K562 (cell line): ENCODE measurements around the gene SLC30A1. TPM values are rescaled to one million over a fixed set of nuclear protein-coding genes. Genes with fewer than 3 reads are reported as not detected.

Experiments
- ATAC-seq: fragments of 200-7000 bp; cut with Tn5 transposase; 3 replicates; pipeline ENCODE4 v1.9.1; 2020; ENCODE audit warnings: moderate library complexity
- BruUV-seq: library from RNA; stranded (reverse); fragments of 400-500 nt; replicated peaks from 2 replicates; lab custom pipeline; 2021; lab: Mats Ljungman, UMichigan
- CTCF ChIA-PET: fragments of 300-600 bp; formaldehyde crosslinking; extraction: SDS; loops from one replicate; lab custom pipeline; 2021; ENCODE audit warnings: low intra/inter-chr PET ratio; lab: Yijun Ruan, JAX
- POLR2A ChIA-PET: fragments of 300-600, 350-650 bp; sonication (Branson Sonifier 250); formaldehyde crosslinking; extraction: SDS; loops from one replicate; lab custom pipeline; 2021; ENCODE audit warnings: antibody characterized with exemption, inconsistent platforms; lab: Yijun Ruan, JAX
- DNase-seq, 4 experiments: peaks; one replicate each; pipeline versions ENCODE4 v3.0.0 to v3.0.0-alpha.2; 2011 to 2018; ENCODE audit warnings: low spot score in 3 of 4, mixed read lengths in 3 of 4; ENCODE audit errors: extremely low read depth in 1 of 4
- FAIRE-seq: peaks from 2 replicates; lab custom pipeline; 2011; peaks lifted over from hg19 to GRCh38; lab: Jason Lieb, UNC
- H2AFZ ChIP-seq: 2 replicates; pipeline ENCODE4 v1.6.0; 2011; ENCODE audit warnings: low read depth, low read length, control low read depth, inconsistent platforms
- H3K27ac ChIP-seq: fragments of 200-600 bp; 3 replicates; pipeline ENCODE4 v1.8.0; 2011; ENCODE audit warnings: low read depth, mild to moderate bottlenecking, control low read depth, inconsistent platforms, low read length, moderate library complexity, mixed read lengths; ENCODE audit errors: extremely low read depth
- H3K27me3 ChIP-seq, 2 experiments: fragments of 300-600 bp in 1 of 2; 2 replicates in 1 of 2; 3 replicates in 1 of 2; pipeline versions ENCODE4 v1.6.0 to v1.8.0; 2011; ENCODE audit warnings: inconsistent platforms in 2 of 2, low read length in 2 of 2, mild to moderate bottlenecking in 1 of 2, mixed read lengths in 1 of 2, moderate library complexity in 1 of 2; ENCODE audit not compliant: control insufficient read depth in 2 of 2, insufficient read depth in 2 of 2
- H3K36me3 ChIP-seq: fragments of 300-600 bp; 3 replicates; pipeline ENCODE4 v1.8.0; 2011; ENCODE audit warnings: mild to moderate bottlenecking, low read length, inconsistent platforms; ENCODE audit not compliant: control insufficient read depth, insufficient read depth
- H3K4me1 ChIP-seq, 2 experiments: fragments of 200-600 bp in 1 of 2; replicated peaks in 1 of 2; 2 replicates in 1 of 2; 3 replicates in 1 of 2; pipeline versions ENCODE4 v1.5.1 to v1.8.0; 2011; ENCODE audit warnings: inconsistent platforms in 2 of 2, low read length in 2 of 2, mild to moderate bottlenecking in 1 of 2, mixed read lengths in 1 of 2, moderate library complexity in 1 of 2; ENCODE audit not compliant: control insufficient read depth in 2 of 2, insufficient read depth in 2 of 2
- H3K4me2 ChIP-seq: 2 replicates; pipeline ENCODE4 v1.6.1; 2011; ENCODE audit warnings: low read length, control low read depth, inconsistent platforms, mixed read lengths; ENCODE audit not compliant: insufficient read depth
- H3K4me3 ChIP-seq: fragments of 200-600 bp; sonication (generic), shearing (Covaris generic); 2 replicates; pipeline ENCODE4 v1.5.1; 2016; ENCODE audit warnings: control low read depth, inconsistent platforms
- H3K79me2 ChIP-seq: fragments of 200-600 bp; 3 replicates; pipeline ENCODE4 v1.8.0; 2011; ENCODE audit warnings: low read length, inconsistent platforms; ENCODE audit not compliant: control insufficient read depth, insufficient read depth
- H3K9ac ChIP-seq, 2 experiments: 2 replicates each; pipeline versions ENCODE4 v1.6.0 to v1.6.1; 2011; ENCODE audit warnings: low read depth in 2 of 2, low read length in 2 of 2, control low read depth in 1 of 2, inconsistent platforms in 1 of 2, mild to moderate bottlenecking in 1 of 2, mixed read lengths in 1 of 2; ENCODE audit not compliant: insufficient read depth in 1 of 2
- H3K9me1 ChIP-seq: one replicate; pipeline ENCODE4 v1.6.0; 2011; ENCODE audit warnings: inconsistent platforms, mild to moderate bottlenecking, low read length, moderate library complexity; ENCODE audit not compliant: control insufficient read depth, insufficient read depth
- H3K9me3 ChIP-seq: replicated peaks from 2 replicates; pipeline ENCODE4 v1.5.1; 2011; ENCODE audit warnings: low read depth, low read length, inconsistent platforms; ENCODE audit not compliant: control insufficient read depth, insufficient read depth
- H4K20me1 ChIP-seq: replicated peaks from 2 replicates; pipeline ENCODE4 v1.6.1; 2011; ENCODE audit warnings: low read length, inconsistent platforms, mixed read lengths; ENCODE audit not compliant: control insufficient read depth, insufficient read depth
- ARHGAP35 ChIP-seq: fragments of 450-650 bp; IDR thresholded peaks from 2 replicates; pipeline ENCODE4 v1.6.1; 2018; ENCODE audit not compliant: partially characterized antibody
- BRD9 ChIP-seq: fragments of 450-650 bp; IDR thresholded peaks from 2 replicates; pipeline ENCODE4 v1.6.1; 2018; ENCODE audit warnings: low read depth; ENCODE audit not compliant: partially characterized antibody
- DPF2 ChIP-seq: fragments of 450-650 bp; IDR thresholded peaks from 2 replicates; pipeline ENCODE4 v1.6.1; 2016
- PRMT5 ChIP-seq: sonication (generic); formaldehyde crosslinking; IDR thresholded peaks from 2 replicates; pipeline ENCODE4 v1.5.0; 2020; ENCODE audit warnings: missing genetic modification reagents
- RCOR1 ChIP-seq, 2 experiments: IDR thresholded peaks; 2 replicates each; pipeline ENCODE4 v1.6.1; 2012; ENCODE audit warnings: low read depth in 2 of 2, low read length in 2 of 2, borderline replicate concordance in 1 of 2, improper control_type of control experiment in 1 of 2
- ZNF76 ChIP-seq: fragments of 250-450 bp; sonication (Bioruptor Pico); IDR thresholded peaks from 2 replicates; pipeline ENCODE4 v1.4.0; 2020; ENCODE audit warnings: mild to moderate bottlenecking, moderate library complexity, borderline replicate concordance
- WGBS: fragments of 100-300 bp; shearing (Covaris generic); methylation state at CpG from one replicate; pipeline ENCODE4 v1.1.6; 2016; ENCODE audit warnings: low coverage, mixed read lengths; ENCODE audit not compliant: insufficient coverage; ENCODE audit errors: missing lambda C conversion rate; 5-methylcytosine and 5-hydroxymethylcytosine counted together
- in situ Hi-C: fragments of 300-500 bp; cut with MboI; formaldehyde crosslinking; loops from 4 replicates; pipeline ENCODE4 v1.15.0; 2018; ENCODE audit warnings: inconsistent platforms, mixed read lengths
- intact Hi-C: fragments of 100-400 bp; cut with micrococcal nuclease; formaldehyde crosslinking; loops from 2 replicates; pipeline ENCODE4 v1.14.2; 2022
- polyA plus RNA-seq, 8 experiments: library from polyadenylated mRNA; depleted of rRNA in 4 of 8; stranded (reverse) in 5 of 8; unstranded in 3 of 8; fragments of >200 nt; fragmentation: Nextera tagmentation in 2 of 8; fragmentation: Illumina TruSeq in 1 of 8; extraction: Ambion mirVana in 2 of 8; extraction: Trizol in 1 of 8; gene quantifications; 2 replicates each; pipeline versions ENCODE4 v1.2.1 to v1.2.3, GENCODE V29; 2011 to 2014; ENCODE audit warnings: inconsistent platforms in 1 of 8, missing spikeins in 1 of 8
- total RNA-seq, 7 experiments: library from RNA; depleted of rRNA in 6 of 7; stranded (reverse); fragments of >200 nt in 6 of 7; fragmentation: Illumina TruSeq in 2 of 7; extraction: Trizol in 2 of 7; gene quantifications; 2 replicates each; pipeline versions ENCODE4 v1.2.1 to v1.2.3, GENCODE V29; 2011 to 2021; ENCODE audit warnings: low replicate concordance in 1 of 7
- TF ChIP-seq, protein P1 (sequence below): sonication (generic); formaldehyde crosslinking; IDR thresholded peaks from 2 replicates; pipeline ENCODE4 v1.8.0; 2022; ENCODE audit warnings: missing genetic modification reagents, mild to moderate bottlenecking, moderate library complexity, borderline replicate concordance

The SLC30A1 gene
- total and polyA plus RNA-seq, 9 of the 15 experiments (the other 6 are each of a cell fraction or from before 2014, with no cell fraction given) = 4.1 to 14.4 (median 6.6) TPM

DNA sequence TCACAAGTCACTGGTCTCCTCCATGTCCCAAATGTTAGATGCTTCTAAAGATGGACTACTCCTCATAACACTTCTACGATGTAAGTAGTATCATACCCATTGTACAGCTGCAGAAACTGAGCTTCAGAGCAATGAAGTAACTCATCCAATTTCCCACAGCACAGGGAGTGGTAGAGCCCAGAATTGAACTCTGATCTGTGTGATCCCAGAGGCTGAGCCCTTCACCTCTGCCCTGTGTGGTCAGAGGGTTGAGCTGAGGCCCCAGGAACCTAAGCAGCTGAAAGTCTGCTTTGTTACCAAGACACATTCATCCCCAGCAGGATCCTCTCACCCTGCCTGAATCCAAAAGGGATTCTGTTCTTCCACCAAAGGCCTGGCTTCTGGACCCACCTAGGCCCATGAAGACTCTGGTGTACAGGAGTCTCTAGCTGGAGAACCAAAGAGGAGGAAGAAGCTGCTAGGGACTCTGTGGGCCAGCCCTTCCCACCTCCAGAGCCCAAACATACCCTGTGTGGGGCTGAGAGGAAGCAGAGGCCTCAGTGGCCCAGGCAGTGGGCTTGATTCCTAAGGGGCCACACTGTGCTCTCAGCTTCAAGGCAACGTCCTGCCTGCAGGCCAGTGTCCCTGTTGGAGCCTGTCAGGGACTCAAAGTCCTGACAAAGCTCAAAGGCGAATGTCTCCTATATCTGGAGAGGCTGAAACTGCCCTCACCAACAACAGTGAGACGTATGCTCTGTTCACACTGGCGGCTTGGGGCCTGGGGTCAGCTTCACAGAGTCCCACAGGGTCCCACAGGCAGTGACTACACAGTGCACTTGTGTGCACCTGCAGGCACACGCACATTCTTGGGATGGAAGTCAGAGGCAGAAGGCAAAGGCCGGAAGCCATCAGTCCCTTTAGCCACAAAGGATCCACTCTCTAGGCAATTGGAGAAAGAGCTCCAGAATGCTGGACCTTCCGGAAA, 40.4 kb upstream of the SLC30A1 start (continued):
- no peak for TF ChIP-seq PRMT5
- TF ChIP-seq ARHGAP35 = no peak
- TF ChIP-seq, protein P1, sequence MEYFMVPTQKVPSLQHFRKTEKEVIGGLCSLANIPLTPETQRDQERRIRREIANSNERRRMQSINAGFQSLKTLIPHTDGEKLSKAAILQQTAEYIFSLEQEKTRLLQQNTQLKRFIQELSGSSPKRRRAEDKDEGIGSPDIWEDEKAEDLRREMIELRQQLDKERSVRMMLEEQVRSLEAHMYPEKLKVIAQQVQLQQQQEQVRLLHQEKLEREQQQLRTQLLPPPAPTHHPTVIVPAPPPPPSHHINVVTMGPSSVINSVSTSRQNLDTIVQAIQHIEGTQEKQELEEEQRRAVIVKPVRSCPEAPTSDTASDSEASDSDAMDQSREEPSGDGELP = no peak
- peak; percentile 17 to 43; a peak in 1 of 4 replicates for TF ChIP-seq RCOR1 (IDR thresholded peaks at IDR 0.05; ENCODE audit: borderline replicate concordance in 1 of 2, low read depth in 2 of 2, low read length in 2 of 2)

DNA sequence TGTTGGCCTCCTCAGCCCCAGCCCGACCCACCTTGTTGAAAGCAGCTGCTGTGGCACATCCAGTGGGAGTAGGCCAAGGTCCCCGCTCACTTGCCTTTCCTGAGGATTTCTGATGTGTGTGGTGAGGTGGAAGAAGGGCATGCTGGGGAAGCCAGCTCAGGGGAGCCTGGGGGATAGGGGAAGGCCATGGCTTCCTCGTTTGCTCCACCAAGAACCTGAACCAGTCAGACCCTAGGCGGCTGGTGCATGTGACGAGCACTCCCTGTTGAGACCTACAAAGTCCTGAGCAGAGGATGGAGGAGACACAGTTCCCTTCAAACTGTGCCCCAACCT, 38.0 kb upstream of the SLC30A1 start:
- Histone ChIP-seq H3K9me3 (no peaks in the 10 kb centered on the region), H3K79me2 (no peaks in the 10 kb centered on the region), H4K20me1 (no peaks in the 10 kb centered on the region), H2AFZ (peak overlapping the region; percentile 82), H3K9me1 (peaks cover 3% of the 10 kb centered on the region), H3K4me3 (no peak overlapping the region), H3K9ac (peak overlapping the region; percentile 6 to 66; a peak in 2 of 4 replicates), H3K4me1 (peaks cover 37 to 53% of the 10 kb centered on the region in 2 experiments), H3K27me3 (no peaks in the 10 kb centered on the region; a peak in 1 of 5 replicates), H3K27ac (peak overlapping the region; percentile 52; the same call in 1 of the 3 replicates), H3K4me2 (no peak overlapping the region), H3K36me3 (no peaks in the 10 kb centered on the region)
- BruUV-seq = no TSS peak
- in situ Hi-C loops (no loop called here), intact Hi-C loops (no loop called here)
- CTCF ChIA-PET = no interaction called here
- no peak for DNase-seq
- FAIRE-seq = no peak
- POLR2A ChIA-PET = interaction anchor here (0.7 to 1.9 kb wide), 3 partner anchors 11 to 115 kb away, joined by 3 to 13 read pairs (median 4); no protein-coding TSS in a partner anchor
- TF ChIP-seq ZNF76 (CRISPR knock-in tag) (0 out of 2 replicates have a peak, but pooled peaks have one; percentile 24), DPF2 (no peak), BRD9 (no peak)
- WGBS = 89% methylated on average over 5 of the region's 5 CpGs
- no peak for ATAC-seq
